Stomach (tissue), 9 donors: ENCODE results near the gene CFAP70. TPM values are rescaled to one million over a fixed set of nuclear protein-coding genes. Genes with fewer than 3 reads are reported as not detected.

Source experiments
- DNase-seq, 2 donors: peaks; one replicate each; pipeline versions ENCODE4 v3.0.0 to v3.0.0-alpha.2; 2013 to 2019
- H3K27ac ChIP-seq, 5 donors: fragments of 200-600 bp in 4 of 5; sonication (generic) in 4 of 5; one replicate each; pipeline ENCODE4 v1.5.1; 2013 to 2019; ENCODE audit warnings: mild to moderate bottlenecking in 1 of 5, moderate library complexity in 1 of 5
- H3K27me3 ChIP-seq, 3 donors: fragments of 200-600 bp; sonication (generic); one replicate each; pipeline ENCODE4 v1.5.1; 2017 to 2019; ENCODE audit warnings: mixed run types in 1 of 3
- H3K36me3 ChIP-seq, 4 donors: fragments of 200-600 bp; sonication (generic); 1 replicate in 3 of 4; 2 replicates in 1 of 4; pipeline ENCODE4 v1.5.1; 2016 to 2019
- H3K4me1 ChIP-seq, 4 donors: fragments of 200-600 bp; sonication (generic); one replicate each; pipeline ENCODE4 v1.5.1; 2016 to 2019
- H3K4me3 ChIP-seq, 4 donors: fragments of 200-600 bp; sonication (generic) in 3 of 4; one replicate each; pipeline ENCODE4 v1.5.1; 2016 to 2019; ENCODE audit warnings: mild to moderate bottlenecking in 1 of 4
- H3K9me3 ChIP-seq, 4 donors: fragments of 200-600 bp; sonication (generic); one replicate each; pipeline ENCODE4 v1.5.1; 2016 to 2019
- CTCF ChIP-seq, 7 experiments: fragments of 450-650 bp in 4 of 7; fragments of 200-600 bp in 3 of 7; sonication (generic) in 3 of 7; IDR thresholded peaks; one replicate each; pipeline ENCODE4 v1.5.1; 2016 to 2019; ENCODE audit warnings: antibody characterized with exemption in 7 of 7, control low read depth in 2 of 7, mild to moderate bottlenecking in 1 of 7
- EP300 ChIP-seq: sonication (generic); formaldehyde crosslinking; IDR thresholded peaks from one replicate; pipeline ENCODE4 v1.6.1; 2017; ENCODE audit warnings: antibody characterized with exemption
- POLR2A ChIP-seq, 4 donors: fragments of 450-650 bp; IDR thresholded peaks; one replicate each; pipeline ENCODE4 v1.6.1; 2016; ENCODE audit warnings: antibody characterized with exemption in 4 of 4, control low read depth in 2 of 4, mild to moderate bottlenecking in 1 of 4, moderate library complexity in 1 of 4
- POLR2AphosphoS5 ChIP-seq, 3 donors: sonication (generic); formaldehyde crosslinking; IDR thresholded peaks; one replicate each; pipeline ENCODE4 v1.6.1; 2016; ENCODE audit warnings: antibody characterized with exemption in 3 of 3
- WGBS, 5 donors: extraction: QIAGEN DNeasy Blood & Tissue Kit in 3 of 5; methylation state at CpG; one replicate each; pipeline versions ENCODE4 v1.1.5 to v1.1.7; 2013 to 2018; 5-methylcytosine and 5-hydroxymethylcytosine counted together
- intact Hi-C: fragments of 100-400 bp; cut with DNase I; formaldehyde crosslinking; loops from one replicate; pipeline ENCODE4 v1.15.1; 2023; ENCODE audit warnings: low total_unique reads
- polyA plus RNA-seq, 3 donors: library from polyadenylated mRNA; stranded (reverse); fragments of 200-250 nt; gene quantifications; one replicate each; pipeline ENCODE4 v1.2.3, GENCODE V29; 2013
- total RNA-seq, 5 donors: library from RNA; depleted of rRNA; stranded (reverse); fragments of >200 nt; gene quantifications; one replicate each; pipeline versions ENCODE4 v1.1.0 to v1.2.3, GENCODE V29; 2014 to 2016
- donor health status: healthy with polysubstance abuse.
- donor health status: Bipolar disorder and iron deficiency.
- donor health status: healthy.

Gene CFAP70
- total and polyA plus RNA-seq, 8 donors: 0.29 to 9.0 (median 2.0) TPM

DNA sequence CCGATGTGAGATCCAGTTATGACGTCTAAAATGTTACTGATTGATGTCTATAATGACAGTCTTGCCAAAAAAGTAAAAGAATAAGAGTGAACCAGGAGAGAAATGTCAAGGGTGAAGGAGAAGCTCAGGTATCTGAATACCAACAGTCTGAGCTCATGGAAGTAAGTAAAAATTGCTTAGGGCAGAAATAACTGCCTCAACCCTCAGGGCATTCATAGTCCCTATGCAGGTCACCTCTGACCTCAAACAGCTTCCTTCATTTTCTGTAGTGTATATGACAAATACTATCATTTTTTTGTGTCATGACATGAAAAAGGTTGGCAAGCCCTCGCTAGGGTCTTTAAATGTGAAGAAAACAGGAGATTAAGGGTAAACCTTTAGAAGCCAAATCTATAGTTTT lies 65.2 kb downstream of the CFAP70 start:
- no peaks in the 10 kb centered on the region for H3K9me3 ChIP-seq
- 75 to 90% (median 86%) methylated on average over 3 of the region's 3 CpGs for WGBS, 5 donors
- H3K27ac ChIP-seq: no peak overlapping the region
- intact Hi-C loops: no loop called here
- peaks cover 0 to 21% (median 2%) of the 10 kb centered on the region in 4 donors for H3K36me3 ChIP-seq
- H3K4me3 ChIP-seq: no peak overlapping the region
- no peak for DNase-seq
- no peak for TF ChIP-seq POLR2A (IDR thresholded peaks at IDR 0.05)
- no peak for TF ChIP-seq EP300
- TF ChIP-seq POLR2AphosphoS5 (IDR thresholded peaks at IDR 0.05): no peak
- TF ChIP-seq CTCF (IDR thresholded peaks at IDR 0.05): no peak
- no peaks in the 10 kb centered on the region for H3K4me1 ChIP-seq
- no peaks in the 10 kb centered on the region for H3K27me3 ChIP-seq

DNA sequence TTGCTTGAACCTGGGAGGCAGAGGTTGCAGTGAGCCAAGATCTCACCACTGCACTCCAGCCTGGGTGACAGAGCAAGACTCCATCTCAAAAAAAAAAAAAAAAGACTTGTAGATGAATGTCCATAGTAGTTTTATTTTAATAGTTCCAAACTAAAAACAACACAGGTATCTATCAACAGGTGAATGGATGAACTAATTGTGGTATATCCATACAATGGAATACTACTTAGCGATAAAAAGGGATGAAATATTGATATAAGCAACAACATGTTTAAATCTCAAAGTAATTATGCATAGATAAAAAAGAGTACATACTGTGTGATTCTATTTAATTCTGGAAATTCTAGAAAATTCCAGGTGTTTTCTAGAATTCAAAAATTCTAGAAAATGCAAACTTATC lies 68.7 kb downstream of the CFAP70 start:
- no peaks in the 10 kb centered on the region for H3K9me3 ChIP-seq
- H3K4me3 ChIP-seq: no peak overlapping the region
- TF ChIP-seq POLR2A (IDR thresholded peaks at IDR 0.05) (no peak), EP300 (no peak), POLR2AphosphoS5 (IDR thresholded peaks at IDR 0.05) (no peak), CTCF (IDR thresholded peaks at IDR 0.05) (no peak)
- no peak overlapping the region for H3K27ac ChIP-seq
- WGBS, 5 donors: 93 to 100% (median 98%) methylated on average over 1 of the region's 1 CpG
- H3K4me1 ChIP-seq: no peaks in the 10 kb centered on the region
- intact Hi-C loops: no loop called here
- no peak for DNase-seq
- peaks cover 0 to 21% (median 2%) of the 10 kb centered on the region in 4 donors for H3K36me3 ChIP-seq
- H3K27me3 ChIP-seq: no peaks in the 10 kb centered on the region

GRCh38 chr10:73287441-73287840 lies 71.2 kb downstream of the CFAP70 start:
- peaks cover 0 to 21% (median 2%) of the 10 kb centered on the region in 4 donors for H3K36me3 ChIP-seq
- WGBS, 5 donors: 75 to 96% (median 86%) methylated on average over 1 of the region's 1 CpG
- TF ChIP-seq EP300 (no peak), POLR2A (IDR thresholded peaks at IDR 0.05) (no peak), POLR2AphosphoS5 (IDR thresholded peaks at IDR 0.05) (no peak), CTCF (IDR thresholded peaks at IDR 0.05) (no peak)
- no peaks in the 10 kb centered on the region for H3K27me3 ChIP-seq
- H3K9me3 ChIP-seq: no peaks in the 10 kb centered on the region
- H3K4me3 ChIP-seq: no peak overlapping the region
- H3K27ac ChIP-seq: no peak overlapping the region
- intact Hi-C loops: no loop called here
- no peaks in the 10 kb centered on the region for H3K4me1 ChIP-seq
- no peak for DNase-seq

GRCh38 chr10:73281097-73281496 lies 77.6 kb downstream of the CFAP70 start:
- H3K9me3 ChIP-seq: no peaks in the 10 kb centered on the region
- no peak overlapping the region for H3K27ac ChIP-seq
- H3K36me3 ChIP-seq: no peaks in the 10 kb centered on the region
- TF ChIP-seq EP300 (no peak), CTCF (IDR thresholded peaks at IDR 0.05) (no peak), POLR2A (IDR thresholded peaks at IDR 0.05) (no peak), POLR2AphosphoS5 (IDR thresholded peaks at IDR 0.05) (no peak)
- intact Hi-C loops: no loop called here
- 87 to 94% (median 93%) methylated on average over 3 of the region's 3 CpGs for WGBS, 5 donors
- H3K27me3 ChIP-seq: no peaks in the 10 kb centered on the region
- no peaks in the 10 kb centered on the region for H3K4me1 ChIP-seq
- no peak overlapping the region for H3K4me3 ChIP-seq
- DNase-seq: no peak
